ENCODE measurements around the gene RNASE1.
A peak's percentile ranks its signal among the peaks of the same experiment; 100 is the strongest.

Gene RNASE1

DNA sequence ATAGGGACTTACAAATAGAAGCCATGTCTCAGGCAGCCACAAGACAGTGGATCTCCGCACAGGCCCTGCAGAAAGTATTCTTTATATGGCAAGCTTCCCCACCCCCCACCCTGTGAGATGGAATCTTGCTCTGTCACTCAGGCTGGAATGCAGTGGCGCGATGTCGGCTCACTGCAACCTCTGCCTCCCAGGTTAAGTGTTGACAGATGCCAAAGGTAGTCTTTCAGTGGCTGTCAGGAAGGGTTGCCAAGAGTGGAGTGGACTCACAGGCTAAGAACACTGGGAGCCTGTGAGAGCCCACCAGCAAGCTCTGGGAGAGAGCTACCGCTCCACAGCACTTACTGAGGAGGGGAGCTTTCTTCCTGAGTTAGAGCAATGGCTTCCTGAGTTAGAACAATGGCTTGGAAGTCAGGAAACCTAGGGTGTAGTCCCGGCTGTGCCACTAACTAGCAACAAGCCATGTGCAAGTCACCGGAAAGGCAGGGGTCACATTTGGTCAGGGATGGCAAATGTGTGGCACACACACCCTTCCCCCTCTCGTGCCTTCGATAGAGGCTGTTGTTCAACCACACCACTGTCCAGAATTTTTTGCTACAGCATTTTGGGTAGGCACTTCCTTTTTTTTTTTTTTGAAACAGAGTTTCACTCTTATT lies 2.6 kb downstream of the RNASE1 start:
- Histone ChIP-seq H2BK5ac (ENCODE audit: low read depth, low read length, poor library complexity) (peak overlapping the region; percentile 79), H3K27me3 (ENCODE audit: insufficient read depth, low read length) (no peaks in the 10 kb centered on the region), H2AFZ (ENCODE audit: insufficient read depth, low read length, poor library complexity) (peak overlapping the region; percentile 34), H3K9me3 (ENCODE audit: insufficient read depth, low read depth, low read length) (no peaks in the 10 kb centered on the region), H2BK120ac (ENCODE audit: insufficient read depth, low read length, poor library complexity) (peak overlapping the region; percentile 78), H4K12ac (ENCODE audit: low read depth, low read length) (peak overlapping the region; percentile 40), H2BK12ac (ENCODE audit: low read length) (peak overlapping the region; percentile 77), H3K4me2 (ENCODE audit: low read length) (peak overlapping the region; percentile 41), H3K4ac (ENCODE audit: low read depth, low read length) (no peak overlapping the region), H3K79me1 (ENCODE audit: low read length) (peaks cover 21% of the 10 kb centered on the region), H3K79me2 (ENCODE audit: control insufficient read depth, insufficient read depth, low read length, poor library complexity) (peaks cover 2% of the 10 kb centered on the region), H3K18ac (ENCODE audit: low read length) (peak overlapping the region; percentile 6), H4K8ac (ENCODE audit: low read depth, low read length) (peak overlapping the region; percentile 48), H3K4me1 (ENCODE audit: control insufficient read depth in 1 of 2, insufficient read depth in 2 of 2, low read length in 2 of 2) (peaks cover 14 to 21% of the 10 kb centered on the region in 2 experiments), H3K14ac (ENCODE audit: low read length) (peak overlapping the region; percentile 71), H4K91ac (ENCODE audit: low read depth, low read length) (peak overlapping the region; percentile 81), H3K4me3 (ENCODE audit: low read depth, low read length) (no peak overlapping the region), H3K27ac (ENCODE audit: low read depth, low read length) (peak overlapping the region; percentile 95), H3K36me3 (ENCODE audit: control insufficient read depth in 1 of 2, insufficient read depth in 2 of 2, low read length in 2 of 2) (no peaks in the 10 kb centered on the region), H3K23ac (ENCODE audit: low read length) (no peak overlapping the region), H3K9ac (ENCODE audit: low read length) (no peak overlapping the region), H2AK5ac (ENCODE audit: low read length) (peak overlapping the region; percentile 33)
- WGBS (ENCODE audit: extremely low coverage, insufficient coverage, insufficient read length) = no CpG with 5 or more reads among the region's 9 CpGs
- DNase-seq = peak; percentile 42 to 68

DNA sequence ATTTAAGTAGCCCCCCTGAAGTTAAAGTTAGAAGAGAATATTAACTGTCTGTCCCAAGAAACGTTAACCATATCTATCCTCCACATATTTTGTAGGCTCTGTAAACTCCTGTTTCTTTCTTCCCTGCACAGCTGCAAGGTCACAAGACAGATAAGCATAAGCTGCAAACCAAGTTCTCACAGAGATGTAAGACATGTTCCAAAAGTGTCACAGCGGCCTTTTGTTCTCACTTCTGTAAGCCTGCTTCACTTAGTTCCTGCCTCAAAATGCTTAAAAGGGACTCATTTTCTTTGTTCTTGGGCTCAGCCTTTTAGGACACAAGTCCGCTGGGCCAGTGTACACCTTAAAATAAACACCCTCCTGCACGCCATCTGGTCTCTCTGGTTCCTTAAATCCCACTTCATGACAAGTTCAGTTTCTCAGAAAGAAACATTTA lies 3.2 kb downstream of the RNASE1 start:
- no peak for DNase-seq
- H2BK120ac ChIP-seq (ENCODE audit: insufficient read depth, low read length, poor library complexity) = peak overlapping the region; percentile 68
- no peak overlapping the region for H3K4me3 ChIP-seq (ENCODE audit: low read depth, low read length)
- peaks cover 14 to 21% of the 10 kb centered on the region in 2 experiments for H3K4me1 ChIP-seq (ENCODE audit: control insufficient read depth in 1 of 2, insufficient read depth in 2 of 2, low read length in 2 of 2)
- peak overlapping the region; percentile 71 for H3K14ac ChIP-seq (ENCODE audit: low read length)
- peaks cover 2% of the 10 kb centered on the region for H3K79me2 ChIP-seq (ENCODE audit: control insufficient read depth, insufficient read depth, low read length, poor library complexity)
- H3K18ac ChIP-seq (ENCODE audit: low read length) = no peak overlapping the region
- H3K4me2 ChIP-seq (ENCODE audit: low read length) = peak overlapping the region; percentile 41
- no peaks in the 10 kb centered on the region for H3K36me3 ChIP-seq (ENCODE audit: control insufficient read depth in 1 of 2, insufficient read depth in 2 of 2, low read length in 2 of 2)
- no peak overlapping the region for H2AFZ ChIP-seq (ENCODE audit: insufficient read depth, low read length, poor library complexity)
- no peak overlapping the region for H3K9ac ChIP-seq (ENCODE audit: low read length)
- H3K27me3 ChIP-seq (ENCODE audit: insufficient read depth, low read length) = no peaks in the 10 kb centered on the region
- no peak overlapping the region for H4K12ac ChIP-seq (ENCODE audit: low read depth, low read length)
- peak overlapping the region; percentile 95 for H3K27ac ChIP-seq (ENCODE audit: low read depth, low read length)
- peak overlapping the region; percentile 79 for H2BK5ac ChIP-seq (ENCODE audit: low read depth, low read length, poor library complexity)
- H3K4ac ChIP-seq (ENCODE audit: low read depth, low read length) = peak overlapping the region; percentile 58
- no peaks in the 10 kb centered on the region for H3K9me3 ChIP-seq (ENCODE audit: insufficient read depth, low read depth, low read length)
- H2BK12ac ChIP-seq (ENCODE audit: low read length) = peak overlapping the region; percentile 69
- no peak overlapping the region for H2AK5ac ChIP-seq (ENCODE audit: low read length)
- no CpG with 5 or more reads among the region's 4 CpGs for WGBS (ENCODE audit: extremely low coverage, insufficient coverage, insufficient read length)
- H3K79me1 ChIP-seq (ENCODE audit: low read length) = peaks cover 21% of the 10 kb centered on the region
- H4K91ac ChIP-seq (ENCODE audit: low read depth, low read length) = peak overlapping the region; percentile 81
- peak overlapping the region; percentile 68 for H4K8ac ChIP-seq (ENCODE audit: low read depth, low read length)
- no peak overlapping the region for H3K23ac ChIP-seq (ENCODE audit: low read length)

DNA sequence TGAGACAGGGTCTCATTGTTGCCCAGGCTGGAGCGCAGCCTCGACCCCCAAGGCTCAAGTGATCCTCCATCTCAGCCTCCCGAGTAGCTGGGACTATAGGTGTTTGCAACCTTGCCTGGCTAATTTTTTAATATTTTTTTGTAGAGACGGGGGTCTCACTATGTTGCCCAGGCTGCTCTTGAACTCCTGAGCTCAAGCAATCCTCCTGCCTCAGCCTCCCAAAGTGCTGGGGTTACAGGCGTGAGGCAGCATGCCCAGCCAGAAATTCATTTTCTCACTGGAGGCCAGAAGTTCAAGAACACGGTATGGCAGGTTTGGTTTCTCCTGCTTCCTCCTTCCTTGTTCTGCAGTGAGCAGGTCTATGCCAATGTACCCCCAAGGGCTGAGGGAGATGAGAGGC lies 3.7 kb downstream of the RNASE1 start:
- no peak for DNase-seq

DNA sequence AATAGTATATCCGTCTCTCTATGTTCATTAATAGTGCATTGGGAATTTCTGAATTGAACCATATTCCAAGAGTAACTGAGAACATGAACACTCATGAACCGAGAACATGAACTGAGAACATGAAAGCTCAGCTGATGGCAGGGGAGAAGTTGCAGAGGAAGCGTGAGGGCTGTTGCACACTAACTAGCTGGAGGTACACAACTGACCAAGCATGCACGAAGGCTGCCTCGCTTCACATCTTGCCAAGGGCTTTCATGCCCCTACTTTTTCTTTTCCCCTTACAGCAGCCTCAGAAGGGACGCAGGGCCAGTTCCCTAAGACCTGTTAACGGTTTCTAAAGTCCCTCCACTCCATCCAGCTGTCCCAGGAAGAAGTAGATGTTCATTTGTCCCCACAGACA lies 4.3 kb downstream of the RNASE1 start:
- no peak overlapping the region for H3K4me3 ChIP-seq (ENCODE audit: low read depth, low read length)
- H4K8ac ChIP-seq (ENCODE audit: low read depth, low read length) = peak overlapping the region; percentile 78
- peak overlapping the region; percentile 57 for H2BK5ac ChIP-seq (ENCODE audit: low read depth, low read length, poor library complexity)
- peaks cover 21% of the 10 kb centered on the region for H3K79me1 ChIP-seq (ENCODE audit: low read length)
- H2BK12ac ChIP-seq (ENCODE audit: low read length) = peak overlapping the region; percentile 100
- H3K36me3 ChIP-seq (ENCODE audit: control insufficient read depth in 1 of 2, insufficient read depth in 2 of 2, low read length in 2 of 2) = no peaks in the 10 kb centered on the region
- no peaks in the 10 kb centered on the region for H3K27me3 ChIP-seq (ENCODE audit: insufficient read depth, low read length)
- DNase-seq = no peak
- peak overlapping the region; percentile 90 for H4K91ac ChIP-seq (ENCODE audit: low read depth, low read length)
- no CpG with 5 or more reads among the region's 7 CpGs for WGBS (ENCODE audit: extremely low coverage, insufficient coverage, insufficient read length)
- H3K9me3 ChIP-seq (ENCODE audit: insufficient read depth, low read depth, low read length) = no peaks in the 10 kb centered on the region
- no peak overlapping the region for H3K4me2 ChIP-seq (ENCODE audit: low read length)
- H3K4me1 ChIP-seq (ENCODE audit: control insufficient read depth in 1 of 2, insufficient read depth in 2 of 2, low read length in 2 of 2) = peaks cover 14 to 21% of the 10 kb centered on the region in 2 experiments
- H2AFZ ChIP-seq (ENCODE audit: insufficient read depth, low read length, poor library complexity) = peak overlapping the region; percentile 23
- no peak overlapping the region for H4K12ac ChIP-seq (ENCODE audit: low read depth, low read length)
- H3K14ac ChIP-seq (ENCODE audit: low read length) = peak overlapping the region; percentile 86
- peak overlapping the region; percentile 11 for H3K23ac ChIP-seq (ENCODE audit: low read length)
- H3K27ac ChIP-seq (ENCODE audit: low read depth, low read length) = no peak overlapping the region
- no peak overlapping the region for H3K4ac ChIP-seq (ENCODE audit: low read depth, low read length)
- H3K18ac ChIP-seq (ENCODE audit: low read length) = peak overlapping the region; percentile 91
- H2AK5ac ChIP-seq (ENCODE audit: low read length) = peak overlapping the region; percentile 98
- peak overlapping the region; percentile 65 for H2BK120ac ChIP-seq (ENCODE audit: insufficient read depth, low read length, poor library complexity)
- no peak overlapping the region for H3K9ac ChIP-seq (ENCODE audit: low read length)
- peaks cover 2% of the 10 kb centered on the region for H3K79me2 ChIP-seq (ENCODE audit: control insufficient read depth, insufficient read depth, low read length, poor library complexity)

More for the DNA sequence above, 3.7 kb downstream of the RNASE1 start:
- no peaks in the 10 kb centered on the region for H3K9me3 ChIP-seq (ENCODE audit: insufficient read depth, low read depth, low read length)
- no CpG with 5 or more reads among the region's 6 CpGs for WGBS (ENCODE audit: extremely low coverage, insufficient coverage, insufficient read length)
- H3K9ac ChIP-seq (ENCODE audit: low read length) = no peak overlapping the region
- H4K8ac ChIP-seq (ENCODE audit: low read depth, low read length) = peak overlapping the region; percentile 73
- peak overlapping the region; percentile 91 for H4K91ac ChIP-seq (ENCODE audit: low read depth, low read length)
- peak overlapping the region; percentile 62 for H3K27ac ChIP-seq (ENCODE audit: low read depth, low read length)
- H3K14ac ChIP-seq (ENCODE audit: low read length) = peak overlapping the region; percentile 89
- H3K36me3 ChIP-seq (ENCODE audit: control insufficient read depth in 1 of 2, insufficient read depth in 2 of 2, low read length in 2 of 2) = no peaks in the 10 kb centered on the region
- H2BK120ac ChIP-seq (ENCODE audit: insufficient read depth, low read length, poor library complexity) = peak overlapping the region; percentile 92
- peak overlapping the region; percentile 81 for H2BK5ac ChIP-seq (ENCODE audit: low read depth, low read length, poor library complexity)
- peaks cover 21% of the 10 kb centered on the region for H3K79me1 ChIP-seq (ENCODE audit: low read length)
- H3K4ac ChIP-seq (ENCODE audit: low read depth, low read length) = no peak overlapping the region
- H4K12ac ChIP-seq (ENCODE audit: low read depth, low read length) = peak overlapping the region; percentile 59
- no peak overlapping the region for H3K4me3 ChIP-seq (ENCODE audit: low read depth, low read length)
- peak overlapping the region; percentile 85 for H3K18ac ChIP-seq (ENCODE audit: low read length)
- H3K4me2 ChIP-seq (ENCODE audit: low read length) = no peak overlapping the region
- H3K23ac ChIP-seq (ENCODE audit: low read length) = no peak overlapping the region
- peaks cover 14 to 21% of the 10 kb centered on the region in 2 experiments for H3K4me1 ChIP-seq (ENCODE audit: control insufficient read depth in 1 of 2, insufficient read depth in 2 of 2, low read length in 2 of 2)
- peak overlapping the region; percentile 97 for H2BK12ac ChIP-seq (ENCODE audit: low read length)
- H2AK5ac ChIP-seq (ENCODE audit: low read length) = peak overlapping the region; percentile 97
- H3K27me3 ChIP-seq (ENCODE audit: insufficient read depth, low read length) = no peaks in the 10 kb centered on the region
- no peak overlapping the region for H2AFZ ChIP-seq (ENCODE audit: insufficient read depth, low read length, poor library complexity)
- peaks cover 2% of the 10 kb centered on the region for H3K79me2 ChIP-seq (ENCODE audit: control insufficient read depth, insufficient read depth, low read length, poor library complexity)

Measured in trophoblast cell (in vitro differentiated cells and primary cell).